ENCODE results near the gene FGD4.

The FGD4 gene

DNA sequence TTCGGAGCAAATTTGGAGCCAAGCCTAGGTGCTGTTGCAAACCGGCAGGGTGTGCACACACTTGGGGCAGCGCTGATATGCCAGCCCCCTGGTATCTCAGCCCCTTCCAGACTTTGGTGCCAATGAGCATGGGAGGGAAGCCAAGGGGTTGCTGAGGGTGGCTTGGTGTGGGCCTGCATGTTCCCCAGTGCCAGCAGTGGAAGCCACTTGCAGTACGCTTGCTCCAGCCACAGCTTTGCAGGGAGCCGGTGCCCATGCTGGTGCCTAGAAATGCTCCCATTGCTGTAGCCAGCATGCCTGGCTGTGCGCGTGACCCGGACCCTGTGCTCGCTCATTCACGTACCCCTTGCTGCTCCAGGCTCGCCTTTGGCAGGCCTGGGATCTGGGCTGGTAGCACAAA is 212.6 kb downstream of the FGD4 start:
- DNase-seq: no peak

DNA sequence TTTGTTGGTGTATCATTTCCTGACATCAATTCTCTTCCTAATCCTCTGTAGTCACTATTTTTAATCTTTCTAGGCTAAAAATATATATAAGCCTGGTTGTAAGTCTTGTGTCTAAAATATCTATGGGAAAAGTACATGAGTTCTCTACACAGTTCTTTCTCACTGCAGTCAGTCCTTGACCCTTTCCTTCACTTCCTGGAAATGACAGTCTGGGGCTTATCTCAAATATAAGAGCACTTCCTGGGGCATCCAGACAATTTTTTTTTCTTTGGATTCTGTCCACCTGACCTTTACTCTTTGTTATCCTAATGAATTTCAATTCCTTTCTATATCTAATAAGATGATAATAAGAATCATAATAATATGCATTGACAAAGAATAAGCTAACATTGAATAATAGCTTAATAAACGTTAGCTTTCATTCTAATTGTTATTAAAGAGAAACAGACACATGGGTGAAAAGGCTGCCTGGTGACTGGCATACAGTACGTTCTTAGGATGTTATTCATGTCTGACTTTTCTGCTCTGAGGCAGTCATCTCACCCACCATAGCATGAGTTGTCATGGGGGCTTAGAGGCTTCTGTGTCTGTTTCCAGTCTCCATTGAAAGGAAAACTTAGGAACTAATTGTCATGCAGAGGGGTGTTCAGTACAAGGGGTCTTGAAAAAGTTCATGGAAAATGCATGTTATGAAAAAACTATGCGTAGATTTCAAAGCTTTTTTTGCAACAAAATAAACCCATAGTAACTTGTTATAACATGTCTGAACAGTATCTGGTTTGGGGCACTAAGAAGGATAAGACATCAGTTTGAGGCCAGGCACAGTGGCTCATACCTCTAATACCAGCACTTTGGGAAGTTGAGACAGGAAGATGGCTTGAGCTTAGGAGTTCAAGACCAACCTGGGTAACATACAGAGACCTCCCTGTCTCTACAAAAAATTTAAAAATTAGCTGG is 213.6 kb downstream of the FGD4 start:
- no peak for DNase-seq

DNA sequence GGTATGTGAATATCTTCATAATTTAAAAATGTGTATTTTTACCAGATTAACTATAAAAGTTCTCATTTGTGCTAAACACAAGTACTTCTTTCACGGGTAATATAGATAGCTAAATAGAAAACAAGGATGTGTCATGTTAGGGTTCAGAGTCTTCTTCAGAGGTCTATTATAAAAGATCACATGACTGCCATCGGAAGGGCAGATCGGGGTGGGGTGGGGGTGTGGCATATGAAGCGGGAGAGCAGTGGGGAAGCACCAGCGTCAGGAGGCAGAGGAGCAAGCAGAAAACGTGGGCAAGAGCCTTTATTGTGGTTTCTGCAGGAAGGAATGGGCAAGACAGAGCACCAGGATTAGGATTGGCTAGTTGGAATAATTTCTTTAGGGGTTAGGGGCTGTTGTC is 216.1 kb downstream of the FGD4 start:
- DNase-seq: peak in 2 of 4 experiments; percentile 13 to 14

DNA sequence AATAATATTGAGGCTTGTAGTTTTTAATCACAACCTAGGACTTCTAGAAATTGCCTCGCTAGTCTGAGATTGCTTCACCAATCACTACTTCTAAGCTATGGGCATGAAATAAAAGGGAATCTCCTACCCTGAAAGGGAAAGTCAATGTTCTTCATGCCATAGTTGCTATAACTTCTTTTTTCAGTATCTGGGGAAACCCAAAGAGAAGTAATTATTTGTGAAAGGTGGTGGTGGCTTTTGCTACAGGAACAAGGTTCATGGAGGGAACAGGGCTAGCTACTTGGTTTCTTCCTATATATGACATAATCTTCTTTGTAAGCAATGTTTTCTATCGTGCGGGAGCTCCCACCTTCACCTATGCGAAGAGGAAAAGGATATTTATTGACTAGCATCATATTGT is 218.2 kb downstream of the FGD4 start:
- DNase-seq: peak in 2 of 4 experiments; percentile 8 to 12

DNA sequence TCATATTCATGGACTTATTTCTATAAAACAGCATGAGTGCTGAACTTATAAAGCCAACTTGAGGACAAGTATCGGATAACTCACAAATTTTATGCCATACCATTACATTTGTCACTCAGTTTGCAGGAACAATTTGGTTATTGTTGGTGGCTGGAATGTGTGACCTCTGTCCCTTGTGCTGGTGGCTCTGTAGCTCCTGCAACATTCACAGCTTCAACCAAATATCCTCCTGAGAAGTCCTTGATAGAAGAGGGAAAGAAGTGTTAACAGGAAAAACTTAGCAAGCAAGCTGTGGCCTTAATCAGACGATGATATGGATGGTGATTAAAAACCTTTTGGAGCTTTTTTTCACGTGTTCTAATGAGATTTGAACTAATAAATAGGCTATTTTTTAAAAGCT is 218.8 kb downstream of the FGD4 start:
- no peak for DNase-seq

DNA sequence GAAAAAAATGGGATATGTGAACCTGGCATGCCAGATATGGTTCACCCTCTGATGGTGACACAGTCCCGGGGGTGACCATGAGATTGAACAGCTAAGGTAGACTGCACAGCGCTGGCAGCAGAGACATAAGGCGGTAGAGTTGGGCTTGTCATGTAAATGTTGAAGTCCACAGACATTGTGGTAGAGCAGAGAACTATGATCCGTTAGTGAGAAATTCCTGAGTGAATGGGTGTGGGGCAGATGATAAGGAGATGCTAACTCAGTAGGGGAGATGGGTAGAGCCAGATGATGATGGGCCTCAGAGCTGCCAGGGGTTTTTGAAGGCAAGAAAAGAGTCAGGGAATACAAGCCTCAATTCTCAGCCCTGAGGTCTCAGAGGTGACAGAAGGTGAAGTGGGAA is 228.6 kb downstream of the FGD4 start:
- no peak for DNase-seq

DNA sequence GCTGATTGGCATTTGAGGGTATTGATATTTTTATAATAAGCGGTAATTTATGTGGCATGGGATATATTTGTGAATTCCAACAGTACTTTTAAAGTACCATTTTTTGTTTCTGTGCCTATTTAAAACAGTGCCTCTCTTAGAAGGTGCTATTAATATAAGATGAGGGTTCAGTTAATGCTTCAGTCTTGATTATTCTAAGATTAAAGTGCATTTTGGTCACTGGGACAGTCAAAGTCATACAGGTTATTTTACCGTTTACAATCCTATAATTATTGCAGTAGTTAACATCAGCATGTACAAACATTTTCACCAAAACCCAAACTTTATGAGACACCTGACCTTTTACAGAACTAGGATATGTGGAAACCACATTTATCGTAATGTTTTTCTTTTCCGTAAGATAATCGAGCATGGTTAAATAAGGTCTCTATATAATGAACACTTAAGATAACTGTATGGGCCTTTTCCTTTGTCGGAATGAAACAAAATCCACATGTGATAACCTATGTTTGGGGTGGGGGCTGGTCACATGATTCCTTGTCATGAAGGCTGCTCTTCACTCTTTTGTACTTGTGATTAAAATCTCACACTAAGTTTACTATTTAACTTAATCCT is 242.0 kb downstream of the FGD4 start:
- no peak for DNase-seq

DNA sequence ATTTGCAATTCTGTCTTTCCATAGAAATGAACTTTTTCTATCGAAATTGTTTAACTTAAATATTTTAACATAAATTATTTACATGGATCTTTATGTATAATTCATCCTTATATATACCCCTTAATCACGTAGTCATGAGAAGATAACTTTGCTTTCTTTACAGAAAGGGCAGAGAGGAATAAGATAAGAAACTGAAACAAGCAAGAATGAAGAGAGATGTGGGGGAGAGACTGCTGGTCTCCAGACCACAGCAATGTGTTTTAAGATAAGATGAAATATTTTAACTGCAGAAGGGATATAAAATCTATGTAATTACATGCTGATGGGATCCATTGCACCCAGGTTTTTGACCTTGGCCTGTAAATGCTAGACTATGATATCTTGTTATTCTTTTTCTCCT is 245.1 kb downstream of the FGD4 start:
- DNase-seq: no peak

DNA sequence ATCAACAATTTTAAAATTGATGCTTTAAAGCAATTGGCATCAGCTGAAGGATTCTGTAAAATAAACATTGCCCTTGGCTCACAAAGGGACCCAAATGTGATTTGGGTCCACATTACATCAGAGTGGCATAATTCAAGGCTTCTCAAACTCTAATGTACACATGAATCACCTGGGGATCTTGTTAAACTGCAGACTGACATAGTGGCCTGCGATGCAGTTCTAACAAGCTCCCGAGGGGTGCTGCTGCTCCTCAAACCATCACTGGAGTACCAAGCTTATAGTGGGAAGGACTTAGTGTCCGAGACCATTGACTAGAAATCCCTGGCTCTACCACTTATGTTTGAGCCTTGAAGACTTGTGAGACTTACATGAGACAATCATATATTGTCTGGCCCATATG is 247.9 kb downstream of the FGD4 start:
- DNase-seq: no peak

DNA sequence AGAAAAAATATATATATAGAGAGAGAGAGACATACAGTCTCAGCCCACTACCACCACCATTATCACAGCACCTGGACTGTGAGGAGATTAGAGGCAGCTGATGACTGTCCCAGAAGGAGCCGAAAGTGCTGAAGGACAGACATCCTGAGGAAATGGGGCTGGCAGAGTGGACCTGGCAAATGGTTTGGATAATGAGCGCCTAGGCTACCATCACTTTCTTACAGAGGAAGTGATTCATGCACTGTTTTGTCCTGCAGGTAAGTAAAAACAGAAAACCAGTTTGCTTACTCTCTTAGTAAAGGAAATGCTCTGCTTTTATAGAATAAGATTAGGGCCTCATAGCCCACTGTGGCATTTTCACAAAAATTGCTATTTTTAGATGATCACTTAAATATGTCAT is 251.2 kb downstream of the FGD4 start:
- DNase-seq: no peak

DNA sequence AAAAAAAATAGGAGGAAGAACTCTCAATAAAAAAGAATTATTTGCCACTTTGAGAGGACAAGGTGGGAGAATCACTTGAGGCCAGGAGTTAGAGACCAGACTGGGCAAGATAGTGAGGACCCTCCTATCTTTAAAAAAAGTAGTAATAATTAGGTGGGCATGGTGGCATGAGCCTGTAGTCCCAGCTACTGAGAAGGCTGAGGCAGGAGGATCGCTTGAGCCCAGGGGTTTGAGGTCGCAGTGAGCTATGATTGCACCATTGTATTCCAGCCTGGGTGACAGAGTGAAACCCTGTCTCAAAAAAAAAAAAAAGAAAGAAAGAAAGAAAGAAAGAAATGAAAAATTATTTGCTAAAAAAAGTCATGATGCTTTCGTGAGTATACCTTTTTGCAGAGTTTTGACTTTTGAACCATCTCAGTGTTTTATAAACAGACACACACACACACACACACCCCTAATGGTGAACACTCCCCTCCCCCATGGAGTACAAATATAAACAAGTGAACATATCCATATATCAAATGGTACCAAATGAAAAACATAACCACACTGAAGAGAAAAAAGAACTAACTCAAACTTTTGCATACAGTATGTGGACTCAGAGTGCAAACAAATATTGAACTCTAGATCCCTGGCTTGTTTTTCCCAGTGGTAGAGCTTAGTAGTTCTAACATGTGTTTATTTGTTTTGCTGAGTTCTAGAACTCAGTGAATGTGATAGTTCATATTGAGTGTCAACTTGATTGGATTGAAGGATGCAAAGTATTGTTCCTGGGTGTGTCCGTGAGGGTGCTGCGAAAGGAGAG is 252.0 kb downstream of the FGD4 start:
- DNase-seq: no peak

DNA sequence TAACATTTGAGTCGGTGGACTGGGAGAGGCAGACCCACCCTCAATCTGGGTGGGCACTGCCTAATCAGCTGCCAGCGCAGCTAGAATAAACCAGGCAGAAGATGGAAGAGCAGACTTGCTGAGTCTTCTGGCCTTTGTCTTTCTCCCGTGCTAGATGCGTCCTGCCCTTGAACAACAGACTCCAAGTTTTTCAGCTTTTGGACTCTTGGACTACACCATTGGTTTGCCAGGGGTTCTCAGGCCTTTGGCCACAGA is 252.5 kb downstream of the FGD4 start:
- no peak for DNase-seq

DNA sequence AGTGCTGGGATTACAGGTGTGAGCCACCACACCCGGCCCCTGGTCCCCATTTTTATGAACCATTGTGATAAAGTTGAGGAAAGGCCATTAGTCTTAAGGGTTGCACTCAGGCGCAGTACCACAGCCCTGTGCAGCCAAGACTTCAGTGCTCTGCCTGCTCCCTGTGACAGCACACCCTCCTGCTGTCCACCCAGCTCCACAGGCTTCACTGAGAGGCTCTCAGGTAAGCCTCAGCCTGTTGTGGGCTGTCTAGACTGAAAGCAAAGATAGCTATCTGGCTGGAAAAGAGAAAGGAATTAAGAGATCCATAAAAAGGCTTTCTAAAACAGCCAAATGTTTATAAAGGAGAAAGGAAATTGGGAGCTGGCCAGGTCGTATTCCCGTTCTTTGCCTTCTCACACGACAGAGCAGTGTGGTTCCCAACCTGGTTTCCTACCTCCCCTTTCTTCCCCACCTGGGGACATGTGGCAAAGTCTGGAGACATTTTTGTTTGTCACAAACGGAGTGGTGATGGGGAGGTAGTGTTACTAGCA is 260.6 kb downstream of the FGD4 start:
- DNase-seq: no peak

DNA sequence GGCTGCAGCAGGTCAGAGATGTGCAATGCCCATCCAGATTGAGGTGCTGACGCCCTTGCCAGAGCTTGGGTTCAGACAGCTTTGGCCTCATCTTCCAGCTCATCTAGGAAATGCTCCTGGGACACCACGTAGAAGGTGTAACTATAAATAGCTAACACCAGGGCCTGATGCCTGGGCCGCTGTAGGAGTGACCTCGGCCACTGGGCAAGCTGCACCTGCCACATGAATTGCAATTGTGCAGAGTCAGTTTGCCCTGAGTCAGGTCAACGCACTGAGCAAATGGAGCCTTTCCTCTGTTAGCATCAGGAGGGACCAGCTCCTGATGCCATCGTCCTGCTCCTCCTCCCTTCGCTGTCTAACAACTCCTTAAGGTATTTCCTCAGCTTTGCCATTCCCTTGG is 262.3 kb downstream of the FGD4 start:
- no peak for DNase-seq

DNA sequence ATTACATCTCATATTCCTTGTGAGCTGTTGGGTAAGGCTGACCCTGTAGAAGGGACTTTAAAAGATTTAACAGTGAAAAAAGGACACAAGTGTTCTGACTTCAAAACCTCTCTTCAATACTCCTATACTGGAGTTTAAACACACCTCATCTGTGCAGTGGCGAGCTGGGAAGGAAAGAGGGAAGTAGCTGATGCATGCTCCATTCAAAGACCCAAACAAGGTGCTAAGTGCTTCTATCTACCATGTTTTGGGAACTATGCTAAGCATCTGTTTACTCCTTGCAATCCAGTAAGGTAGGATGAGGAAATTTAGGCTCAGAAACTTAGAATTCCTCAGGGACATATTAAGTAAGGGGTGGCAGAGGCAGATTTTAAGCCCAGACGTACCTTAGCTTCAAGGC is 263.3 kb downstream of the FGD4 start:
- no peak for DNase-seq

DNA sequence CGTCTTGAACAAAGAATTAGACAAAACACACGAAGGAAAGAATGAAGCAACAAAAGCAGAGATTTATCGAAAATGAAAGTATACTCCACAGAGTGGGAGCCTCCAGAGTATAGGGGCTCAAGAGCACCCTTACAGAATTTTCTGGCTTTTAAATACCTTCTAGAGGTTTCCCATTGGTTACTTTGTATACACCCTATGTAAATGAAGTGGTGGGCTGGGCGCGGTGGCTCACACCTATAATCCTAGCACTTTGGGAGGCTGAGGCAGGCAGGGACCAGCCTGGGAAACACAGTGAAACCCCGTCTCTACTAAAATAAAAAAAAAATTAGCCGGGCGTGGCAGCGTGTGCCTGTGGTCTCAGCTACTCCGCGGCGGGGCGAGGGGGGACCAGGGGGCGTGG is 266.7 kb downstream of the FGD4 start:
- no peak for DNase-seq

DNA sequence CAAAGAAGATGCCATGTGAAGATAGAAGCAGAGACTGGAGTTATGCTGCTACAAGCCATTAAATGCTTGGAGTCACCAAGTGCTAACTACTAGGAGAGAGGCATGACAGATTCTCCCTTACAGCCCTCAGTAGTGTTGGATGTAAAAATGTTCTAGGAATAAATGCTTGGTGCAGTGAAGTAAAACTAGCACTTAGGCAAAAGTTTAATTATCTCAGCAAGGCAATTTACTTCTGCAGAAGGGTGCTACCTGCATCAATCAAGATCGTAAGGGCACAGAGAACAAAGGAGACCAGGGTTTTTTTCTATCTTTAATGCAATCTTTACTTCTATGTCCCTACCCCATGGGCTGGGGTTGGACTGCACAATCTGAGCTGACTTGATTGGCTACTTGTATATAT is 270.2 kb downstream of the FGD4 start:
- DNase-seq: no peak

DNA sequence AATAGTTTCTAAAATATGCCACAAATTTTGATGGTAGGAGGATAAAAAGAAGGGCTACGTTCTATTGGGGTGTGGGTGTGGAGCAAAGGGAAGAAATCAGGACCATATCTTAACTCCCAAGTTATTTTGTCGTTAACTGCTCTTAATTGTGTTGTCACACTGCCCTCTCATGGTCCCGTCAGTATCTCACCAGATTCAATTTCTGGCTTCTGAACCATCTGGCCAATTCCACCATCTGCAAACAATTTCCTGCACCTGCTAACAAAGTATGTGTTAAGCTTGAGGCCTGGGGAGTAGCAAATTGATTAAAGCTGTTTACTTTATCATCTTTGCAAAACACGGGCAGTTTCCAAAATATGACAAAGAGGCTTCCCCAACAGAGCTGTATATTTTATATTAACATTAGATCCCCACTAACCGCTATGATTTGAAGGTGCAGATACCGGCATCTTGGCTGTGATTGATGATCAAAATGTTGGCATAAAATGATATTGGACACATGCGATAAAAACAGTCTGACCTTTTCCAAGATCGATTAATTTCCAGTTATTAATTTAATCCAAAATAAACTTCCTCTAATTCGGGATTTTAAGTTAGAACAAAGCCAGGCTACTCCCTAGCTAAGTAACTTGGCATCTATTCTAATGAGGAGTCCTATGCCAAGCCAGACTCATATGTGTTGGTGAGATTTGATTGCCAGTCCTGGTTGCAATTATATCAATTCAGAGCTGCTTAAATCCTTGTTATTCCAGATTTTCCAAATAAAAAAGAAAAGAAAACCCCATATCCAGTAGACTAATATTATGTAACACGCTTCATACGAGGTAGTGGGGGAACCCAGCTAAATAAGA is 272.8 kb downstream of the FGD4 start:
- DNase-seq: peak; percentile 49 to 75 (median 61)

DNA sequence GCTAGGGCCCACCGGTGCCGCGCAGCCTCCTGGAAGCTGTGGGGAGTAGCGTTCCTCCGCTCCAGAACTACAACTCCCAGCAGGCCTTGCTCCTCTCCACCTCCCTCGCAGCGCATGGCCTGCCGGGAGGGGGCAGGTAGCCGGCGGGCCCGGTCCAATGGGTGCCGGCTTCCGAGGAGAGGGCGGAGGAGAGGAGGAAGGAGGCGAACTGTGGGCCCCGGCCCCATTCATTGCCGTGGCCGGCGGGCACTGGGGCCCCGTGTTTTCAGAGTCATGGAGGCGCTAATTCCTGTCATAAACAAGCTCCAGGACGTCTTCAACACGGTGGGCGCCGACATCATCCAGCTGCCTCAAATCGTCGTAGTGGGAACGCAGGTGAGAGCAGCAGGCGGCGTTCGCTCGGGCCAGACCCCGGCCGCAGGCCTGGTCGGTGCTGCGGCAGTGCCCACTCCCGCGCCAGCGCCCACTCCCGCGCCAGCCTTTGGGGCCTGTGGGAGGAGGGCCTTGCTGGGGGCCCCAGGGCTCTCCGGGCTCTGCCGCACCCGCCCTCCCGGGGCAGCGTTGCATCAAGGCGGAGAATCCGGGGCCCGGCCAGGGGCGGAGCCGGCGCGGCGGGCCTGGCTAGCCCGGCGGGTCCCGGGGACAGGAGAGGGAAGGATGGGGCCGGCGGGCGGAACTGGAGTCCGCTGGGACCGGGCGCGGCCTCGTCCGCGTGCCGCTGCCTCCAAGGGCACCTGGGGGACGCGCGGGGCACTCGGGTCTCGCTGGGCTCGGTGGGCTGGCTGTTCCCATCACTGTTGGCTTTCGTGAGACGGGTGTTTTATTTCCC is 279.9 kb downstream of the FGD4 start, which contains the start of gene DNM1L:
Gene DNM1L, plus strand, starts transcription at position 211 of the 829 bp plus-strand sequence. Its CDS starts 63 bp downstream, at position 274.
- DNase-seq: peak; percentile 94 to 98 (median 96)

DNA sequence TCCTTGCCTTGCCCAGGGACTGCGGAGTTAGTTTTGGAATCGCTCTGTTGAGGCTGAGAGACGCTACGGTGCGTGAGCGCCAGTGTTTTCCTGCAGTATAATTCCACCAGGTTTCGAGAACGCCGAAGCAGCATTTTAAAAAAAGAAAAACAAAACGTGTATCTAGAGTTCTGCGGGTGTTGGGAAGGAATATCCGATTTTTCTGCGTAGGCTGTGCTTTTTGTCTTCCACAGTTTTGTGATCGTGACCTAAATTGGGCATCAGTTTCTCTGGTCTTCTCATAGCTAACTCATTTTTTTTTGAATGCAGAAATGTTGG is 280.5 kb downstream of the FGD4 start:
- no peak for DNase-seq

DNA sequence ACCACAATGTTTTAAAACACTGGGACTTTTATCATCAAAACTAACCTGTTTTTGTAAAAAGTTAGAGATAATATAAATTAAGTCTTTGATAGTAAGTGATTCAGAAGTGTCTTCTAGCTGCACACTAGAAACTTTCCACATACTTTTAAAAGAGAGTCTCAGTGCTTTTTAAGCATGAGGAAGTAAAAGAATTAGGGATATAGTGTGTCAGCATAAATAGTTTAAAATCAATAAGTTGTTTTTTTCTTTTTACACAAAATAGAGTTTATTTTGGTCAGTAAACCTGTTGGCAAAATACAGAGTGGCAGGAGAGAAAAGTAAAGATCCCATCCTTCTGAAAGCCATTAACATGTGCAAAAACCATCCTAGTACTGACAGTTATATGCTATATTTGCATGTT is 281.4 kb downstream of the FGD4 start:
- DNase-seq: peak in 1 of 4 experiments; percentile 20

DNA sequence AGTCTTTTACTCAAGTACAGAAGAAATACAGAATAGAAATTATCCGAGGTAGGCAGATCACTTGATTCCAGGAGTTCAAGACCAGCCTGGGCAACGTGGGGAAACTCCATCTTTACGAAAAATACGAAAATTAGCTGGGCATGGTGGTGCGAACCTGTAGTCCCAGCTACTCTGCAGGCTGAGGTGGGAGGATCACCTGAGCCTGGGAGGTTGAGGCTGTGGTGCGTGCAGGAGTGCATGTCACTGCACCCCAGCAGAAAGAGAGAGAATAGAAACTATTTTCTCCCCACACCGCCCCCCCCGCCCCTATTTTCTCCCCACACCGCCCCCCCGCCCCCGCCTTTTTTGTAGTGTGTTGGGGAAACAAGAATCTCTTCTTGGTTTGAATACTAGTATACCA is 281.9 kb downstream of the FGD4 start:
- no peak for DNase-seq
